Transverse colon (tissue), 4 donors: Measurements from ENCODE around the gene LDHAL6B. TPM values are rescaled to one million over a fixed set of nuclear protein-coding genes. Genes with fewer than 3 reads are reported as not detected.
"Not testable (repeated sequence)": the region's sequence is repeated elsewhere in the genome, so short reads cannot be mapped to it uniquely, and the experiment has no call there.

Experiments used
- DNase-seq: peaks from one replicate; pipeline ENCODE4 v3.0.0-alpha.2; 2019
- H3K27ac ChIP-seq, 4 donors: fragments of 200-600 bp; sonication (generic); 2 replicates each; pipeline ENCODE4 v1.5.1; 2016 to 2018; ENCODE audit warnings: inconsistent platforms in 4 of 4
- H3K27me3 ChIP-seq: fragments of 200-600 bp; sonication (generic); 2 replicates; pipeline ENCODE4 v1.5.1; 2017; ENCODE audit warnings: inconsistent platforms
- H3K36me3 ChIP-seq, 4 donors: fragments of 200-600 bp; sonication (generic); 2 replicates each; pipeline ENCODE4 v1.5.1; 2017 to 2019; ENCODE audit warnings: inconsistent platforms in 4 of 4
- H3K4me1 ChIP-seq, 4 donors: fragments of 200-600 bp; sonication (generic); 2 replicates each; pipeline ENCODE4 v1.5.1; 2017 to 2020; ENCODE audit warnings: inconsistent platforms in 4 of 4
- H3K4me3 ChIP-seq, 4 donors: fragments of 200-600 bp; sonication (generic); 1 replicate in 1 of 4; 2 replicates in 3 of 4; pipeline versions ENCODE4 v1.5.1 to v1.6.1; 2017 to 2019; ENCODE audit warnings: inconsistent platforms in 4 of 4
- H3K9me3 ChIP-seq, 2 donors: fragments of 200-600 bp; sonication (generic); 2 replicates each; pipeline ENCODE4 v1.5.1; 2017 to 2019; ENCODE audit warnings: inconsistent platforms in 2 of 2
- EP300 ChIP-seq: sonication (generic); formaldehyde crosslinking; IDR thresholded peaks from one replicate; pipeline ENCODE4 v1.6.1; 2017; ENCODE audit warnings: antibody characterized with exemption, low read depth
- POLR2A ChIP-seq: fragments of 450-650 bp; IDR thresholded peaks from one replicate; pipeline ENCODE4 v1.6.1; 2016; ENCODE audit warnings: antibody characterized with exemption, mild to moderate bottlenecking, moderate library complexity
- POLR2AphosphoS5 ChIP-seq, 3 donors: sonication (generic); formaldehyde crosslinking; IDR thresholded peaks; one replicate each; pipeline ENCODE4 v1.6.1; 2016; ENCODE audit warnings: antibody characterized with exemption in 3 of 3
- WGBS, 2 donors: methylation state at CpG; one replicate each; pipeline ENCODE4 v1.1.5; 2018; ENCODE audit warnings: low coverage in 1 of 2; 5-methylcytosine and 5-hydroxymethylcytosine counted together
- in situ Hi-C, 4 donors: fragments of 200-750 bp; cut with MboI; loops; one replicate each; pipeline versions ENCODE4 v1.15.0 to v1.15.1; 2017; ENCODE audit warnings: low sequenced_read_pairs in 3 of 4, low pct_ligation_motif_present in 1 of 4, low pct_unique_long_range_greater_than_20kb in 1 of 4
- intact Hi-C: fragments of 100-400 bp; cut with DNase I; formaldehyde crosslinking; loops from one replicate; pipeline ENCODE4 v1.15.1; 2023; ENCODE audit warnings: low total_unique reads
- total RNA-seq, 4 donors: library from RNA; depleted of rRNA; stranded (reverse); fragments of >200 nt; gene quantifications; one replicate each; pipeline ENCODE4 v1.1.0, GENCODE V29; 2016
- TF ChIP-seq, protein P1 (sequence below), 5 experiments: fragments of 200-600 bp in 3 of 5; fragments of 450-650 bp in 2 of 5; sonication (generic) in 3 of 5; IDR thresholded peaks; 1 replicate in 2 of 5; 2 replicates in 3 of 5; pipeline ENCODE4 v1.5.1; 2016 to 2017; ENCODE audit warnings: antibody characterized with exemption in 5 of 5, inconsistent platforms in 3 of 5, mild to moderate bottlenecking in 2 of 5, moderate library complexity in 1 of 5

The LDHAL6B gene
- total RNA-seq, 4 donors from 2014 or later = not detected

GRCh38 chr15:59159210-59159609 lies 47.4 kb upstream of the LDHAL6B start:
- DNase-seq = no peak
- H3K4me3 ChIP-seq = no peak overlapping the region
- H3K27ac ChIP-seq = no peak overlapping the region
- peaks cover 0 to 52% (median 18%) of the 10 kb centered on the region in 4 donors for H3K36me3 ChIP-seq
- in situ Hi-C loops = loop anchor here in 1 of 4 donors (25.0 kb wide), 1 partner anchor 328 kb away; no protein-coding TSS in a partner anchor
- WGBS, 2 donors = 62 to 94% methylated on average over 2 to 9 of the region's 9 CpGs
- no peaks in the 10 kb centered on the region for H3K27me3 ChIP-seq
- no peaks in the 10 kb centered on the region for H3K9me3 ChIP-seq
- H3K4me1 ChIP-seq = no peaks in the 10 kb centered on the region
- intact Hi-C loops = no loop called here
- TF ChIP-seq EP300 (no peak), POLR2AphosphoS5 (IDR thresholded peaks at IDR 0.05) (no peak), POLR2A (no peak)
- TF ChIP-seq, protein P1, sequence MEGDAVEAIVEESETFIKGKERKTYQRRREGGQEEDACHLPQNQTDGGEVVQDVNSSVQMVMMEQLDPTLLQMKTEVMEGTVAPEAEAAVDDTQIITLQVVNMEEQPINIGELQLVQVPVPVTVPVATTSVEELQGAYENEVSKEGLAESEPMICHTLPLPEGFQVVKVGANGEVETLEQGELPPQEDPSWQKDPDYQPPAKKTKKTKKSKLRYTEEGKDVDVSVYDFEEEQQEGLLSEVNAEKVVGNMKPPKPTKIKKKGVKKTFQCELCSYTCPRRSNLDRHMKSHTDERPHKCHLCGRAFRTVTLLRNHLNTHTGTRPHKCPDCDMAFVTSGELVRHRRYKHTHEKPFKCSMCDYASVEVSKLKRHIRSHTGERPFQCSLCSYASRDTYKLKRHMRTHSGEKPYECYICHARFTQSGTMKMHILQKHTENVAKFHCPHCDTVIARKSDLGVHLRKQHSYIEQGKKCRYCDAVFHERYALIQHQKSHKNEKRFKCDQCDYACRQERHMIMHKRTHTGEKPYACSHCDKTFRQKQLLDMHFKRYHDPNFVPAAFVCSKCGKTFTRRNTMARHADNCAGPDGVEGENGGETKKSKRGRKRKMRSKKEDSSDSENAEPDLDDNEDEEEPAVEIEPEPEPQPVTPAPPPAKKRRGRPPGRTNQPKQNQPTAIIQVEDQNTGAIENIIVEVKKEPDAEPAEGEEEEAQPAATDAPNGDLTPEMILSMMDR (IDR thresholded peaks at IDR 0.05) = no peak

DNA sequence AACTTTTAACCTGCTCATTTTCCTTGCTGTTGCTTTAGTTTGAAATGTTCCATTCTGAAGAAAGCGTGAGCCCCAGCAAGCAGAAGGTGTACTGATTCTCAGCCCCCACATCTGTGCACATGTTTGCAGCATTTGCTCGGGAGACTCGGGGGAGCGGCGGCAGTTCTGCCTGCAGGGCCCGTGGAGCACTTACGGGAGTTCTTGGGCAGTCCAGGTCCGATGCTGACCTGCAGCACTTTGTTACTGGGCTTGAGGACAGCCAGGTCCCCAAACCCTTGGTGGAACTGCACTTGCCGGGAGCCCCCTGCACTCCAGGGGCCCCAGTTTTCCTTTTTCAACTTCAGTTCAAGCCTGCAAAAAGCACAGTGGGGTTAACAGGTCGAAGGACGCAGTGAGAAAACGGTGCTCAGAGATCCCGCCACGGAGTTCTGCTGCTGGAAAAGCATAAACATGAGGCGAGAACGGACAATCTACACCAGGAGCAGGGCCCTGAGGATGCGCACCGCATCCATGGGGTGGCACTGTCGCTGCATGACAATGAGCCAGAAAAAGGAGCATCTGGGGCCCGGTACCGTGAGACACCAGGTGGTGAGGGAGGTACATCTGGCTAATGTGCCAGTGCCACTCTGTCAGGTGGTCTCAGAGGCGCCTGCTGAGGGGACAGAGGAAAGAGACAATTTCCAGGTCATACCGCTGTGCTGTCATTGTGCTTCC lies 45.6 kb upstream of the LDHAL6B start:
- WGBS, 2 donors = 87 to 100% methylated on average over 1 to 23 of the region's 23 CpGs
- no peak for TF ChIP-seq EP300
- no peak for TF ChIP-seq POLR2AphosphoS5 (IDR thresholded peaks at IDR 0.05)
- TF ChIP-seq POLR2A = no peak
- TF ChIP-seq, protein P1 (IDR thresholded peaks at IDR 0.05) = peak in 2 of 5 experiments; percentile 16 to 23
- no peaks in the 10 kb centered on the region for H3K9me3 ChIP-seq
- H3K4me3 ChIP-seq = no peak overlapping the region
- no peak for DNase-seq
- no peak overlapping the region for H3K27ac ChIP-seq
- no peaks in the 10 kb centered on the region for H3K27me3 ChIP-seq
- peaks cover 0 to 52% (median 15%) of the 10 kb centered on the region in 4 donors for H3K36me3 ChIP-seq
- in situ Hi-C loops = loop anchor here in 2 of 4 donors (10.0 to 25.0 kb wide), 2 partner anchors 326 to 334 kb away; no protein-coding TSS in a partner anchor
- intact Hi-C loops = no loop called here
- no peaks in the 10 kb centered on the region for H3K4me1 ChIP-seq

DNA sequence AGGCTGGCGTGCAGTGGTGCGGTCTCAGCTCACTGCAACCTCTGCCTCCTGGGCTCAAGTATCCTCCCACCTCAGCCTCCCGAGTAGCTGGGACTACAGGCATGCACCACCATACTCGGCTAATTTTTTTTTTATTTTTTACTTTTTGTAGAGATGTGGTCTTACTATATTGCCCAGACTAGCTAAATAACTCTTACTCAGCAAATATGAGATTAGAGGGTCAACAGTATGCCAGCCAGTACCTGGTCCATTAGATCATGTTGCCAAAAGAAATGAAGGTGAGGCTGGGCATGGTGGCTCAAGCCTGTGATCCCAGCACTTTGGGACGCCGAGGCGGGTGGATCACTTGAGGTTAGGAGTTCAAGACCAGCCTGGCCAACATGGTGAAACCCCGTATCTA lies 44.6 kb upstream of the LDHAL6B start:
- H3K27me3 ChIP-seq, H3K27ac ChIP-seq, H3K9me3 ChIP-seq, H3K4me3 ChIP-seq, DNase-seq, intact Hi-C loops, H3K4me1 ChIP-seq: not testable (repeated sequence)
- in situ Hi-C loops = loop anchor here in 2 of 4 donors (10.0 to 25.0 kb wide), 2 partner anchors 325 to 333 kb away; no protein-coding TSS in a partner anchor
- 93 to 95% methylated on average over 5 to 8 of the region's 8 CpGs for WGBS, 2 donors
- H3K36me3 ChIP-seq = peaks cover 0 to 48% (median 14%) of the 10 kb centered on the region in 4 donors

- in situ Hi-C loops (loop anchor here in 2 of 4 donors (10.0 to 25.0 kb wide), 2 partner anchors 322 to 329 kb away; no protein-coding TSS in a partner anchor), intact Hi-C loops (no loop called here)
- H3K4me1 ChIP-seq = peaks cover 0 to 20% (median 9%) of the 10 kb centered on the region in 4 donors
- no peaks in the 10 kb centered on the region for H3K9me3 ChIP-seq
- WGBS, 2 donors = 75 to 86% methylated on average over 2 to 3 of the region's 3 CpGs
- peaks cover 0 to 22% (median 4%) of the 10 kb centered on the region in 4 donors for H3K36me3 ChIP-seq
- DNase-seq = no peak
- no peaks in the 10 kb centered on the region for H3K27me3 ChIP-seq
- TF ChIP-seq POLR2A = no peak
- TF ChIP-seq EP300 = no peak
- no peak for TF ChIP-seq POLR2AphosphoS5 (IDR thresholded peaks at IDR 0.05)
- H3K4me3 ChIP-seq = no peak overlapping the region
- H3K27ac ChIP-seq = no peak overlapping the region
These were observed 40.9 kb upstream of the LDHAL6B start for GRCh38 chr15:59165726-59166125.

DNA sequence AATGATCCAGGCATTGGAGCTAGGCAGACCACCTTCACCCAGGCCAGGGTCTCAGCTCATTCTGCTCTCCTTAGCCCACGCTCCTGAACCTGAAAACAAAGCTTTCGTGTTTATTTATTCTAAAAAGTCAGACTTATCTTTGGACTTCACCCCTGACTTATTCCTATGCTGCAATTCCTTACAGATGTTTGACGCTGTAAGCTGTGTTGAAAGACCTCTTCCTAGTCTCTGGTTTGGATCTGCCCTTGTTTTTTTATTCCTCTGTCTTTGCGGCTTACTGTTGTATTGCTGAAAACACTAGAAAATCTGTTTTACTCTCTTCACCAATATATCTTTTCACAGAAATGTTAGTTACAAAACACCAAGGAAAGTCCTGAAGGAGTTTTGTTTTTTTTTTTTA lies 40.5 kb upstream of the LDHAL6B start:
- intact Hi-C loops (no loop called here), in situ Hi-C loops (loop anchor here in 2 of 4 donors (10.0 to 25.0 kb wide), 2 partner anchors 321 to 329 kb away; no protein-coding TSS in a partner anchor)
- Histone ChIP-seq H3K27ac (no peak overlapping the region), H3K27me3 (no peaks in the 10 kb centered on the region), H3K36me3 (peaks cover 0 to 21% (median 4%) of the 10 kb centered on the region in 4 donors), H3K9me3 (no peaks in the 10 kb centered on the region), H3K4me1 (peaks cover 0 to 20% (median 9%) of the 10 kb centered on the region in 4 donors), H3K4me3 (no peak overlapping the region)
- TF ChIP-seq, protein P1 (IDR thresholded peaks at IDR 0.05) = no peak
- no peak for TF ChIP-seq POLR2A
- TF ChIP-seq POLR2AphosphoS5 (IDR thresholded peaks at IDR 0.05) = no peak
- no peak for DNase-seq
- 63 to 65% methylated on average over 4 of the region's 4 CpGs for WGBS, 2 donors
